Hematopoietic multipotent progenitor cell treated with erythropoietin and hydrocortisone succinate and interleukin-3 and kit ligand, for 6 days (in vitro differentiated cells): ENCODE measurements around the gene ALDH4A1.

Experiments used
- DNase-seq: peaks from one replicate; pipeline ENCODE4 v3.0.0-alpha.2; 2015

The ALDH4A1 gene

GRCh38 chr1:18939398-18940302 lies 37.3 kb upstream of the ALDH4A1 start:
- no peak for DNase-seq

- DNase-seq, result no peak
These were observed 36.3 kb upstream of the ALDH4A1 start for GRCh38 chr1:18938707-18939070.

GRCh38 chr1:18938008-18938706 lies 35.8 kb upstream of the ALDH4A1 start:
- DNase-seq, result no peak

GRCh38 chr1:18937539-18937938 lies 35.2 kb upstream of the ALDH4A1 start:
- DNase-seq, result no peak

- DNase-seq, result no peak
These were observed 34.6 kb upstream of the ALDH4A1 start for GRCh38 chr1:18936814-18937481.

- DNase-seq, result no peak
These were observed 34.1 kb upstream of the ALDH4A1 start for GRCh38 chr1:18936471-18936813.

GRCh38 chr1:18934205-18935000 lies 32.0 kb upstream of the ALDH4A1 start:
- no peak for DNase-seq

- no peak for DNase-seq
These were observed 30.5 kb upstream of the ALDH4A1 start for GRCh38 chr1:18932879-18933278.

GRCh38 chr1:18932387-18932786 lies 30.0 kb upstream of the ALDH4A1 start:
- DNase-seq, result no peak

GRCh38 chr1:18931730-18932129 lies 29.4 kb upstream of the ALDH4A1 start:
- no peak for DNase-seq

- DNase-seq, result no peak
These were observed 27.3 kb upstream of the ALDH4A1 start for GRCh38 chr1:18929686-18930085.

- no peak for DNase-seq
These were observed 26.6 kb upstream of the ALDH4A1 start for GRCh38 chr1:18928985-18929384.

GRCh38 chr1:18928406-18928805 lies 26.1 kb upstream of the ALDH4A1 start:
- no peak for DNase-seq

GRCh38 chr1:18927654-18928272 lies 25.4 kb upstream of the ALDH4A1 start:
- DNase-seq, result peak; percentile 71

GRCh38 chr1:18927082-18927653 lies 24.8 kb upstream of the ALDH4A1 start:
- DNase-seq, result no peak

- peak; percentile 78 for DNase-seq
These were observed 24.1 kb upstream of the ALDH4A1 start for GRCh38 chr1:18926315-18927081.

- DNase-seq, result no peak
These were observed 22.9 kb upstream of the ALDH4A1 start for GRCh38 chr1:18925279-18925678.

- DNase-seq, result no peak
These were observed 21.9 kb upstream of the ALDH4A1 start for GRCh38 chr1:18924221-18924691.

GRCh38 chr1:18923756-18924211 lies 21.4 kb upstream of the ALDH4A1 start:
- DNase-seq, result peak; percentile 63

- DNase-seq, result no peak
These were observed 20.7 kb upstream of the ALDH4A1 start for GRCh38 chr1:18922848-18923755.
